Measurements from ENCODE around the gene CCDC88B. TPM values are rescaled to one million over a fixed set of nuclear protein-coding genes. Genes with fewer than 3 reads are reported as not detected.

CCDC88B gene
- total and polyA plus RNA-seq, 2 donors (not counting 1 experiment from before 2014, with no cell fraction given) = 0.56 to 3.1 TPM

- H3K79me2 ChIP-seq (ENCODE audit: control insufficient read depth, insufficient read depth, low read length) = peaks cover 13% of the 10 kb centered on the region
- H4K20me1 ChIP-seq (ENCODE audit: control insufficient read depth, extremely low read depth, insufficient read depth, low read length) = no peaks in the 10 kb centered on the region
- DNase-seq (ENCODE audit: low read depth in 2 of 2) = no peak
- H3K36me3 ChIP-seq (ENCODE audit: control insufficient read depth, insufficient read depth, low read length) = peaks cover 14% of the 10 kb centered on the region
- peak overlapping the region; percentile 92 for H3K9ac ChIP-seq (ENCODE audit: insufficient read depth, low read length)
- peak overlapping the region; percentile 93 for H3K4me2 ChIP-seq (ENCODE audit: extremely low read depth, insufficient read depth, low read length)
- no peaks in the 10 kb centered on the region for H3K9me3 ChIP-seq (ENCODE audit: control insufficient read depth, insufficient read depth, low read depth, low read length)
- no peak overlapping the region for H3K27ac ChIP-seq (ENCODE audit: insufficient read depth, low read length)
- TF ChIP-seq, protein P1, sequence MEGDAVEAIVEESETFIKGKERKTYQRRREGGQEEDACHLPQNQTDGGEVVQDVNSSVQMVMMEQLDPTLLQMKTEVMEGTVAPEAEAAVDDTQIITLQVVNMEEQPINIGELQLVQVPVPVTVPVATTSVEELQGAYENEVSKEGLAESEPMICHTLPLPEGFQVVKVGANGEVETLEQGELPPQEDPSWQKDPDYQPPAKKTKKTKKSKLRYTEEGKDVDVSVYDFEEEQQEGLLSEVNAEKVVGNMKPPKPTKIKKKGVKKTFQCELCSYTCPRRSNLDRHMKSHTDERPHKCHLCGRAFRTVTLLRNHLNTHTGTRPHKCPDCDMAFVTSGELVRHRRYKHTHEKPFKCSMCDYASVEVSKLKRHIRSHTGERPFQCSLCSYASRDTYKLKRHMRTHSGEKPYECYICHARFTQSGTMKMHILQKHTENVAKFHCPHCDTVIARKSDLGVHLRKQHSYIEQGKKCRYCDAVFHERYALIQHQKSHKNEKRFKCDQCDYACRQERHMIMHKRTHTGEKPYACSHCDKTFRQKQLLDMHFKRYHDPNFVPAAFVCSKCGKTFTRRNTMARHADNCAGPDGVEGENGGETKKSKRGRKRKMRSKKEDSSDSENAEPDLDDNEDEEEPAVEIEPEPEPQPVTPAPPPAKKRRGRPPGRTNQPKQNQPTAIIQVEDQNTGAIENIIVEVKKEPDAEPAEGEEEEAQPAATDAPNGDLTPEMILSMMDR (conservative IDR thresholded peaks at IDR 0.05 in 1 of 2, IDR thresholded peaks at IDR 0.05 in 1 of 2; ENCODE audit: low read depth in 1 of 2, low read length in 2 of 2) = no peak
- TF ChIP-seq EZH2 (IDR thresholded peaks at IDR 0.05; ENCODE audit: low read length, missing control alignments) = no peak
- H2AFZ ChIP-seq (ENCODE audit: low read length) = no peak overlapping the region
- H3K27me3 ChIP-seq (ENCODE audit: control insufficient read depth, insufficient read depth, low read length) = no peaks in the 10 kb centered on the region
- H3K4me3 ChIP-seq (replicated peaks in 1 of 4; ENCODE audit: control extremely low read depth in 1 of 4, insufficient read depth in 1 of 4, low read depth in 3 of 4, low read length in 4 of 4) = peak overlapping the region; percentile 73 to 97 (median 76)
- H3K4me1 ChIP-seq (ENCODE audit: control insufficient read depth, extremely low read depth, insufficient read depth, low read length) = no peaks in the 10 kb centered on the region
These were observed 20.9 kb upstream of the CCDC88B start for GRCh38 chr11:64318766-64319761.

GRCh38 chr11:64320556-64320955 is 19.4 kb upstream of the CCDC88B start:
- H3K9me3 ChIP-seq (ENCODE audit: control insufficient read depth, insufficient read depth, low read depth, low read length) = no peaks in the 10 kb centered on the region
- no peak overlapping the region for H3K4me2 ChIP-seq (ENCODE audit: extremely low read depth, insufficient read depth, low read length)
- H3K27ac ChIP-seq (ENCODE audit: insufficient read depth, low read length) = no peak overlapping the region
- no peaks in the 10 kb centered on the region for H3K4me1 ChIP-seq (ENCODE audit: control insufficient read depth, extremely low read depth, insufficient read depth, low read length)
- H2AFZ ChIP-seq (ENCODE audit: low read length) = no peak overlapping the region
- no peaks in the 10 kb centered on the region for H3K27me3 ChIP-seq (ENCODE audit: control insufficient read depth, insufficient read depth, low read length)
- no peak for TF ChIP-seq EZH2 (IDR thresholded peaks at IDR 0.05; ENCODE audit: low read length, missing control alignments)
- TF ChIP-seq, protein P1 (conservative IDR thresholded peaks at IDR 0.05 in 1 of 2, IDR thresholded peaks at IDR 0.05 in 1 of 2; ENCODE audit: low read depth in 1 of 2, low read length in 2 of 2) = no peak
- H3K79me2 ChIP-seq (ENCODE audit: control insufficient read depth, insufficient read depth, low read length) = peaks cover 13% of the 10 kb centered on the region
- H3K36me3 ChIP-seq (ENCODE audit: control insufficient read depth, insufficient read depth, low read length) = peaks cover 5% of the 10 kb centered on the region
- H4K20me1 ChIP-seq (ENCODE audit: control insufficient read depth, extremely low read depth, insufficient read depth, low read length) = no peaks in the 10 kb centered on the region
- DNase-seq (ENCODE audit: low read depth in 2 of 2) = no peak
- H3K4me3 ChIP-seq (replicated peaks in 1 of 4; ENCODE audit: control extremely low read depth in 1 of 4, insufficient read depth in 1 of 4, low read depth in 3 of 4, low read length in 4 of 4) = no peak overlapping the region
- H3K9ac ChIP-seq (ENCODE audit: insufficient read depth, low read length) = no peak overlapping the region

GRCh38 chr11:64321026-64321425 is 19.0 kb upstream of the CCDC88B start:
- no peak for DNase-seq (ENCODE audit: low read depth in 2 of 2)
- Histone ChIP-seq H3K79me2 (ENCODE audit: control insufficient read depth, insufficient read depth, low read length) (peaks cover 12% of the 10 kb centered on the region), H3K27me3 (ENCODE audit: control insufficient read depth, insufficient read depth, low read length) (no peaks in the 10 kb centered on the region), H3K4me3 (replicated peaks in 1 of 4; ENCODE audit: control extremely low read depth in 1 of 4, insufficient read depth in 1 of 4, low read depth in 3 of 4, low read length in 4 of 4) (no peak overlapping the region), H3K4me1 (ENCODE audit: control insufficient read depth, extremely low read depth, insufficient read depth, low read length) (no peaks in the 10 kb centered on the region), H3K36me3 (ENCODE audit: control insufficient read depth, insufficient read depth, low read length) (peaks cover 5% of the 10 kb centered on the region), H3K9ac (ENCODE audit: insufficient read depth, low read length) (no peak overlapping the region), H3K27ac (ENCODE audit: insufficient read depth, low read length) (no peak overlapping the region), H3K4me2 (ENCODE audit: extremely low read depth, insufficient read depth, low read length) (no peak overlapping the region), H4K20me1 (ENCODE audit: control insufficient read depth, extremely low read depth, insufficient read depth, low read length) (no peaks in the 10 kb centered on the region), H2AFZ (ENCODE audit: low read length) (no peak overlapping the region), H3K9me3 (ENCODE audit: control insufficient read depth, insufficient read depth, low read depth, low read length) (no peaks in the 10 kb centered on the region)
- TF ChIP-seq EZH2 (IDR thresholded peaks at IDR 0.05; ENCODE audit: low read length, missing control alignments) = no peak
- TF ChIP-seq, protein P1 (conservative IDR thresholded peaks at IDR 0.05 in 1 of 2, IDR thresholded peaks at IDR 0.05 in 1 of 2; ENCODE audit: low read depth in 1 of 2, low read length in 2 of 2) = no peak

Data from fibroblast of lung (primary cell).